ENCODE results near the gene NLRC4.

NLRC4 gene

DNA sequence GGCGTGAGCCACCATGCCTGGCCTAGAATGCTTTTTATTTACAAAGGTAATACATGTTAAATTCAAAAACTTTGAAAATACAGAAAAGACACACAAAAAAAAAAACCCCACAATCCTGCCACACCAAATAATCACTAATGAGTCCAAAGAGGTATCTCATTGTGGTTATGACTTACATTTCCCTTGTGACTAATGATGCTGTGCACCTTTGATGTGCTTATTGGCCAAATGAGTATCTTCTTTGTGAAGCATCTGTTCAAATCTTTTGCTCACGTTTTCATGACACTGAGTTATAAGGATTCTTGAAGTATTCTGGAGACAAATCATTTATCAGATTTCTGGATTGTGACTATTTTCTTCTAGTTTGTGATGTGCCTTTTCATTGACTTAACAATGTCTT, 6.4 kb upstream of the NLRC4 start:
- Histone ChIP-seq H3K27ac (ENCODE audit: low read depth, low read length) (no peak overlapping the region), H4K20me1 (ENCODE audit: control insufficient read depth, insufficient read depth, low read depth, low read length) (no peaks in the 10 kb centered on the region), H3F3A (ENCODE audit: control insufficient read depth, insufficient read depth) (no peaks in the 10 kb centered on the region), H3K4me3 (ENCODE audit: low read length) (no peak overlapping the region), H3K27me3 (ENCODE audit: control insufficient read depth, low read length) (no peaks in the 10 kb centered on the region), H3K36me3 (ENCODE audit: control insufficient read depth, low read length) (no peaks in the 10 kb centered on the region), H3K9me2 (replicated peaks; ENCODE audit: control insufficient read depth, low read length) (no peaks in the 10 kb centered on the region), H3K4me1 (ENCODE audit: control insufficient read depth, low read length) (no peaks in the 10 kb centered on the region), H3K79me2 (ENCODE audit: control insufficient read depth, low read length) (no peaks in the 10 kb centered on the region), H3K9me3 (ENCODE audit: control insufficient read depth, insufficient read depth, low read length) (no peaks in the 10 kb centered on the region), H3K4me2 (ENCODE audit: low read length) (no peak overlapping the region)
- no peak for TF ChIP-seq CTCF (IDR thresholded peaks at IDR 0.05; ENCODE audit: low read depth, low read length, poor library complexity, severe bottlenecking)
- no peak for TF ChIP-seq EZH2phosphoT487 (IDR thresholded peaks at IDR 0.05; ENCODE audit: borderline replicate concordance, low read length)

DNA sequence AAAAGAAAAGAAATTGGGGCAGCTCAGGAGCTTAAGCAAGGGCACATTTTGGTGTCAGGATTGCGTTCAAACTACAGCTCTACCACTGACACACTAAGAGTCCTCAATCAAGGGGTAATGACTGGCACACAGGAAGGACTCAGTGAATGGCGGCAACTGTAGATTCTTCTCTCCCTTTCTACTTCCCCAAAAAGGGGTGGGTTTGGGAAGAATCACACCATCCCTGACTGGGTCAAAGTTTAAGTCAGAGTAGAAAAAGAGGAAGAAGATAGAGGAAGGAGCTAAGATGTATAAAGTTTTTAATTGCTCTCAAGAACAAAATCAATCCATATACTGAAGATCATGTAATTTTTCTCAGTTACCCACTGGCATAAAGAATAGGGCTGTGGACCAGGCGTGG, 2.6 kb downstream of the NLRC4 start:
- H3K27me3 ChIP-seq (ENCODE audit: control insufficient read depth, low read length) = no peaks in the 10 kb centered on the region
- TF ChIP-seq CTCF (IDR thresholded peaks at IDR 0.05; ENCODE audit: low read depth, low read length, poor library complexity, severe bottlenecking) = no peak
- TF ChIP-seq EZH2phosphoT487 (IDR thresholded peaks at IDR 0.05; ENCODE audit: borderline replicate concordance, low read length) = no peak
- no peak overlapping the region for H3K4me3 ChIP-seq (ENCODE audit: low read length)
- H3F3A ChIP-seq (ENCODE audit: control insufficient read depth, insufficient read depth) = no peaks in the 10 kb centered on the region; the same call in 1 of the 2 replicates
- no peaks in the 10 kb centered on the region for H3K9me3 ChIP-seq (ENCODE audit: control insufficient read depth, insufficient read depth, low read length)
- no peak overlapping the region for H3K27ac ChIP-seq (ENCODE audit: low read depth, low read length)
- H3K36me3 ChIP-seq (ENCODE audit: control insufficient read depth, low read length) = no peaks in the 10 kb centered on the region
- peaks cover 28% of the 10 kb centered on the region for H3K4me1 ChIP-seq (ENCODE audit: control insufficient read depth, low read length)
- H3K79me2 ChIP-seq (ENCODE audit: control insufficient read depth, low read length) = no peaks in the 10 kb centered on the region
- peak overlapping the region; percentile 8; the same call in 1 of the 2 replicates for H3K4me2 ChIP-seq (ENCODE audit: low read length)
- no peaks in the 10 kb centered on the region for H4K20me1 ChIP-seq (ENCODE audit: control insufficient read depth, insufficient read depth, low read depth, low read length)
- H3K9me2 ChIP-seq (replicated peaks; ENCODE audit: control insufficient read depth, low read length) = no peaks in the 10 kb centered on the region

- Histone ChIP-seq H3K4me1 (ENCODE audit: control insufficient read depth, low read length) (peaks cover 32% of the 10 kb centered on the region), H3K36me3 (ENCODE audit: control insufficient read depth, low read length) (no peaks in the 10 kb centered on the region), H3K4me3 (ENCODE audit: low read length) (no peak overlapping the region), H3K4me2 (ENCODE audit: low read length) (no peak overlapping the region), H3K27ac (ENCODE audit: low read depth, low read length) (no peak overlapping the region), H3K27me3 (ENCODE audit: control insufficient read depth, low read length) (no peaks in the 10 kb centered on the region), H3K9me2 (replicated peaks; ENCODE audit: control insufficient read depth, low read length) (no peaks in the 10 kb centered on the region), H4K20me1 (ENCODE audit: control insufficient read depth, insufficient read depth, low read depth, low read length) (no peaks in the 10 kb centered on the region), H3K79me2 (ENCODE audit: control insufficient read depth, low read length) (no peaks in the 10 kb centered on the region), H3F3A (ENCODE audit: control insufficient read depth, insufficient read depth) (no peaks in the 10 kb centered on the region; the same call in 1 of the 2 replicates), H3K9me3 (ENCODE audit: control insufficient read depth, insufficient read depth, low read length) (no peaks in the 10 kb centered on the region)
- no peak for TF ChIP-seq EZH2phosphoT487 (IDR thresholded peaks at IDR 0.05; ENCODE audit: borderline replicate concordance, low read length)
- no peak for TF ChIP-seq CTCF (IDR thresholded peaks at IDR 0.05; ENCODE audit: low read depth, low read length, poor library complexity, severe bottlenecking)
Measured at GRCh38 chr2:32260376-32260775, 4.3 kb downstream of the NLRC4 start.

DNA sequence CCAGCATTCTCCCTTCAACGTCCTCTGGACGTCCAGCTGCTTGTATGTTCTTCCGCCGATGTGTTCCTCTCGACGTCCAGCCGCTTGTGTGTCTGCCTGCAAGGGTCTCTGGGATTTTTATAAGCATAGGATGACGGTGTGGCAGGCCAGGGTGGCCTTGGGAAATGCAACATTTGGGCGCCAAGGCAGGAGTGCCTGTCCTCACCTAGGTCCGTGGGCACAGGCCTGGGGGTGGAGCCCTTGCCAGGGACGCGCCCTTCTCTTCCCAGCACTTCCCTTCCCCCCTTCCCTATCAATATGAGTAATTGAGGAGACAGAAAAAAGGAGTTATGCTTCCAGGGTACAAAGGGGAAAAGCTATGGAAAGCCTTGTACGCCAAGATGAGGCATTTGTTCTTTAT, 6.4 kb downstream of the NLRC4 start:
- no peak overlapping the region for H3K27ac ChIP-seq (ENCODE audit: low read depth, low read length)
- H4K20me1 ChIP-seq (ENCODE audit: control insufficient read depth, insufficient read depth, low read depth, low read length) = no peaks in the 10 kb centered on the region
- TF ChIP-seq EZH2phosphoT487 (IDR thresholded peaks at IDR 0.05; ENCODE audit: borderline replicate concordance, low read length) (no peak), CTCF (IDR thresholded peaks at IDR 0.05; ENCODE audit: low read depth, low read length, poor library complexity, severe bottlenecking) (no peak)
- no peaks in the 10 kb centered on the region for H3K9me3 ChIP-seq (ENCODE audit: control insufficient read depth, insufficient read depth, low read length)
- no peaks in the 10 kb centered on the region for H3K27me3 ChIP-seq (ENCODE audit: control insufficient read depth, low read length)
- no peak overlapping the region for H3K4me2 ChIP-seq (ENCODE audit: low read length)
- H3F3A ChIP-seq (ENCODE audit: control insufficient read depth, insufficient read depth) = no peaks in the 10 kb centered on the region
- H3K4me1 ChIP-seq (ENCODE audit: control insufficient read depth, low read length) = peaks cover 12% of the 10 kb centered on the region
- no peaks in the 10 kb centered on the region for H3K9me2 ChIP-seq (replicated peaks; ENCODE audit: control insufficient read depth, low read length)
- H3K36me3 ChIP-seq (ENCODE audit: control insufficient read depth, low read length) = no peaks in the 10 kb centered on the region
- H3K4me3 ChIP-seq (ENCODE audit: low read length) = no peak overlapping the region
- no peaks in the 10 kb centered on the region for H3K79me2 ChIP-seq (ENCODE audit: control insufficient read depth, low read length)

Data from DOHH2 (cell line).